ENCODE results near the gene KCNJ1.

DNA sequence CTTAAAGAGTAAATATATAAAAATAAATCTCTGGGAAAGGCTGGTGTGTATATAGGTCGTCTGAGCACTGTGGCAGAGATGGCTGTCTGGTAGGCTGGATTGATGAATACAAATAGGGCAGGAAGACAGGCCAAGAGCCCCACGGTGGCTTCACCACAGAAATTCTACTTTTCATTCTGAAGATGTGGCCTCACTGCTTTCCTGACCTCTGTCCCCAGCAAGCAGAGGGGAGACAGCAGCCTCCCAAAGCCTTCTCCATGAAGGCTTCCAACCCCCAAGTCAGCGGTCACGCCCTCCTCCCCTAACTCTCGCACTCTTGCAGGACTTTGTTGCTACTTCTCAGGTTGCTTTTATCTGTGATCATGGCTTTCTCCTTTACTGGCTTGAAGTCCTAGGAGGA lies 10.6 kb upstream of the KCNJ1 start:
- no peak for TF ChIP-seq EZH2 (IDR thresholded peaks at IDR 0.05)
- TF ChIP-seq, protein P1, sequence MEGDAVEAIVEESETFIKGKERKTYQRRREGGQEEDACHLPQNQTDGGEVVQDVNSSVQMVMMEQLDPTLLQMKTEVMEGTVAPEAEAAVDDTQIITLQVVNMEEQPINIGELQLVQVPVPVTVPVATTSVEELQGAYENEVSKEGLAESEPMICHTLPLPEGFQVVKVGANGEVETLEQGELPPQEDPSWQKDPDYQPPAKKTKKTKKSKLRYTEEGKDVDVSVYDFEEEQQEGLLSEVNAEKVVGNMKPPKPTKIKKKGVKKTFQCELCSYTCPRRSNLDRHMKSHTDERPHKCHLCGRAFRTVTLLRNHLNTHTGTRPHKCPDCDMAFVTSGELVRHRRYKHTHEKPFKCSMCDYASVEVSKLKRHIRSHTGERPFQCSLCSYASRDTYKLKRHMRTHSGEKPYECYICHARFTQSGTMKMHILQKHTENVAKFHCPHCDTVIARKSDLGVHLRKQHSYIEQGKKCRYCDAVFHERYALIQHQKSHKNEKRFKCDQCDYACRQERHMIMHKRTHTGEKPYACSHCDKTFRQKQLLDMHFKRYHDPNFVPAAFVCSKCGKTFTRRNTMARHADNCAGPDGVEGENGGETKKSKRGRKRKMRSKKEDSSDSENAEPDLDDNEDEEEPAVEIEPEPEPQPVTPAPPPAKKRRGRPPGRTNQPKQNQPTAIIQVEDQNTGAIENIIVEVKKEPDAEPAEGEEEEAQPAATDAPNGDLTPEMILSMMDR (IDR thresholded peaks at IDR 0.05): no peak
- no peak for TF ChIP-seq EZH2phosphoT487 (IDR thresholded peaks at IDR 0.05)

Data from neural progenitor cell (in vitro differentiated cells).